ENCODE measurements around the gene OSBPL6.

Gene OSBPL6

GRCh38 chr2:178208336-178208735 lies 14.0 kb downstream of the OSBPL6 start:
- no peak overlapping the region for H3K4me3 ChIP-seq (ENCODE audit: low read depth, low read length)
- no peak for TF ChIP-seq CTCF (IDR thresholded peaks at IDR 0.05; ENCODE audit: borderline replicate concordance, insufficient read depth, low read depth, low read length)

GRCh38 chr2:178208817-178209216 lies 14.5 kb downstream of the OSBPL6 start:
- H3K4me3 ChIP-seq (ENCODE audit: low read depth, low read length) = no peak overlapping the region
- 0 out of 2 replicates have a peak, but pooled peaks have one; percentile 1 for TF ChIP-seq CTCF (IDR thresholded peaks at IDR 0.05; ENCODE audit: borderline replicate concordance, insufficient read depth, low read depth, low read length)

GRCh38 chr2:178211460-178211859 lies 17.1 kb downstream of the OSBPL6 start:
- TF ChIP-seq CTCF (IDR thresholded peaks at IDR 0.05; ENCODE audit: borderline replicate concordance, insufficient read depth, low read depth, low read length) = no peak
- H3K4me3 ChIP-seq (ENCODE audit: low read depth, low read length) = no peak overlapping the region

GRCh38 chr2:178211943-178212342 lies 17.6 kb downstream of the OSBPL6 start:
- H3K4me3 ChIP-seq (ENCODE audit: low read depth, low read length) = no peak overlapping the region
- no peak for TF ChIP-seq CTCF (IDR thresholded peaks at IDR 0.05; ENCODE audit: borderline replicate concordance, insufficient read depth, low read depth, low read length)

GRCh38 chr2:178213991-178214390 lies 19.7 kb downstream of the OSBPL6 start:
- no peak for TF ChIP-seq CTCF (IDR thresholded peaks at IDR 0.05; ENCODE audit: borderline replicate concordance, insufficient read depth, low read depth, low read length)
- H3K4me3 ChIP-seq (ENCODE audit: low read depth, low read length) = no peak overlapping the region

GRCh38 chr2:178219247-178219646 lies 24.9 kb downstream of the OSBPL6 start:
- H3K4me3 ChIP-seq (ENCODE audit: low read depth, low read length) = no peak overlapping the region
- no peak for TF ChIP-seq CTCF (IDR thresholded peaks at IDR 0.05; ENCODE audit: borderline replicate concordance, insufficient read depth, low read depth, low read length)

GRCh38 chr2:178220814-178221213 lies 26.5 kb downstream of the OSBPL6 start:
- TF ChIP-seq CTCF (IDR thresholded peaks at IDR 0.05; ENCODE audit: borderline replicate concordance, insufficient read depth, low read depth, low read length) = no peak
- H3K4me3 ChIP-seq (ENCODE audit: low read depth, low read length) = no peak overlapping the region
